ENCODE data around the gene ELMOD1. TPM values are rescaled to one million over a fixed set of nuclear protein-coding genes. Genes with fewer than 3 reads are reported as not detected.

Gene ELMOD1
- total and polyA plus RNA-seq, 2 experiments from 2014 or later: 1.2 to 1.6 TPM

- H3K4me3 Mint-ChIP-seq: no peak overlapping the region
- H2AFZ ChIP-seq: no peak overlapping the region
- no peak for DNase-seq (ENCODE audit: low spot score)
Measured at GRCh38 chr11:107612445-107612844, 21.5 kb downstream of the ELMOD1 start.

GRCh38 chr11:107619926-107620325 lies 29.0 kb downstream of the ELMOD1 start:
- Histone ChIP-seq H3K79me2 (replicated peaks; ENCODE audit: insufficient read depth) (no peaks in the 10 kb centered on the region), H3K4me3 (no peak overlapping the region), H3K27me3 (ENCODE audit: insufficient read depth) (no peaks in the 10 kb centered on the region), H3K27ac (ENCODE audit: low read depth) (no peak overlapping the region), H2AFZ (no peak overlapping the region), H3K4me1 (ENCODE audit: insufficient read depth) (peaks cover 8% of the 10 kb centered on the region), H4K20me1 (replicated peaks; ENCODE audit: insufficient read depth) (no peaks in the 10 kb centered on the region), H3F3A (replicated peaks; ENCODE audit: low read depth) (no peaks in the 10 kb centered on the region), H3K36me3 (ENCODE audit: insufficient read depth) (no peaks in the 10 kb centered on the region), H3K4me2 (no peak overlapping the region), H3K9me2 (ENCODE audit: insufficient read depth) (no peaks in the 10 kb centered on the region)
- no peak for ATAC-seq
- Mint-ChIP-seq H3K27me3 (ENCODE audit: insufficient read depth, low read depth, poor library complexity) (no peaks in the 10 kb centered on the region), H3K9me3 (no peaks in the 10 kb centered on the region), H3K27ac (no peak overlapping the region), H3K36me3 (ENCODE audit: low read depth) (no peaks in the 10 kb centered on the region), H3K4me3 (no peak overlapping the region), H3K4me1 (peaks cover 3% of the 10 kb centered on the region)
- no peak for DNase-seq (ENCODE audit: low spot score)
- TF ChIP-seq EZH2 (IDR thresholded peaks at IDR 0.05; ENCODE audit: low read depth, unreplicated experiment) (no peak), REST (IDR thresholded peaks at IDR 0.05; ENCODE audit: unreplicated experiment) (no peak), POLR2AphosphoS5 (IDR thresholded peaks at IDR 0.05; ENCODE audit: low read depth) (no peak), ZNF114 (CRISPR knock-in tag; IDR thresholded peaks at IDR 0.05) (no peak), ZNF331 (CRISPR knock-in tag; IDR thresholded peaks at IDR 0.05; ENCODE audit: low read depth) (no peak), CREB1 (CRISPR knock-in tag; IDR thresholded peaks at IDR 0.05; ENCODE audit: low read depth) (no peak)

More at GRCh38 chr11:107612445-107612844, 21.5 kb downstream of the ELMOD1 start:
- Histone ChIP-seq H3F3A (replicated peaks; ENCODE audit: low read depth) (no peaks in the 10 kb centered on the region), H3K4me3 (no peak overlapping the region), H3K4me1 (ENCODE audit: insufficient read depth) (peaks cover 35% of the 10 kb centered on the region), H3K27ac (ENCODE audit: low read depth) (no peak overlapping the region), H3K36me3 (ENCODE audit: insufficient read depth) (no peaks in the 10 kb centered on the region), H3K27me3 (ENCODE audit: insufficient read depth) (peaks cover 4% of the 10 kb centered on the region; the same call in 1 of the 2 replicates), H3K9me2 (ENCODE audit: insufficient read depth) (no peaks in the 10 kb centered on the region), H3K79me2 (replicated peaks; ENCODE audit: insufficient read depth) (no peaks in the 10 kb centered on the region), H3K4me2 (no peak overlapping the region), H4K20me1 (replicated peaks; ENCODE audit: insufficient read depth) (no peaks in the 10 kb centered on the region)
- TF ChIP-seq STAT1 (IDR thresholded peaks at IDR 0.05; ENCODE audit: unreplicated experiment) (no peak), EZH2 (IDR thresholded peaks at IDR 0.05; ENCODE audit: low read depth, unreplicated experiment) (no peak), ZNF114 (CRISPR knock-in tag; IDR thresholded peaks at IDR 0.05) (no peak), EZH2phosphoT487 (IDR thresholded peaks at IDR 0.05; ENCODE audit: unreplicated experiment) (no peak), JUNB (IDR thresholded peaks at IDR 0.05; ENCODE audit: unreplicated experiment) (no peak), POLR2AphosphoS5 (IDR thresholded peaks at IDR 0.05; ENCODE audit: low read depth) (no peak), REST (IDR thresholded peaks at IDR 0.05; ENCODE audit: unreplicated experiment) (no peak)
- peaks cover 7% of the 10 kb centered on the region for H3K27me3 Mint-ChIP-seq (ENCODE audit: insufficient read depth, low read depth, poor library complexity)
- ATAC-seq: no peak
- H3K4me1 Mint-ChIP-seq: peaks cover 19% of the 10 kb centered on the region
- H3K9me3 Mint-ChIP-seq: no peaks in the 10 kb centered on the region
- no peak overlapping the region for H3K27ac Mint-ChIP-seq
- H3K36me3 Mint-ChIP-seq (ENCODE audit: low read depth): no peaks in the 10 kb centered on the region

Measured in GM23338 (cell line).